K562 (cell line): ENCODE data around the gene CHTF8. TPM values are rescaled to one million over a fixed set of nuclear protein-coding genes. Genes with fewer than 3 reads are reported as not detected.

Source experiments
- ATAC-seq: fragments of 200-7000 bp; cut with Tn5 transposase; 3 replicates; pipeline ENCODE4 v1.9.1; 2020; ENCODE audit warnings: moderate library complexity
- BruUV-seq: library from RNA; stranded (reverse); fragments of 400-500 nt; replicated peaks from 2 replicates; lab custom pipeline; 2021; lab: Mats Ljungman, UMichigan
- CTCF ChIA-PET: fragments of 300-600 bp; formaldehyde crosslinking; extraction: SDS; loops from one replicate; lab custom pipeline; 2021; ENCODE audit warnings: low intra/inter-chr PET ratio; lab: Yijun Ruan, JAX
- POLR2A ChIA-PET: fragments of 300-600, 350-650 bp; sonication (Branson Sonifier 250); formaldehyde crosslinking; extraction: SDS; loops from one replicate; lab custom pipeline; 2021; ENCODE audit warnings: antibody characterized with exemption, inconsistent platforms; lab: Yijun Ruan, JAX
- DNase-seq, 4 experiments: peaks; one replicate each; pipeline versions ENCODE4 v3.0.0 to v3.0.0-alpha.2; 2011 to 2018; ENCODE audit warnings: low spot score in 3 of 4, mixed read lengths in 3 of 4; ENCODE audit errors: extremely low read depth in 1 of 4
- FAIRE-seq: peaks from 2 replicates; lab custom pipeline; 2011; peaks lifted over from hg19 to GRCh38; lab: Jason Lieb, UNC
- H2AFZ ChIP-seq: 2 replicates; pipeline ENCODE4 v1.6.0; 2011; ENCODE audit warnings: low read depth, low read length, control low read depth, inconsistent platforms
- H3K27ac ChIP-seq: fragments of 200-600 bp; 3 replicates; pipeline ENCODE4 v1.8.0; 2011; ENCODE audit warnings: low read depth, mild to moderate bottlenecking, control low read depth, inconsistent platforms, low read length, moderate library complexity, mixed read lengths; ENCODE audit errors: extremely low read depth
- H3K27me3 ChIP-seq, 2 experiments: fragments of 300-600 bp in 1 of 2; 2 replicates in 1 of 2; 3 replicates in 1 of 2; pipeline versions ENCODE4 v1.6.0 to v1.8.0; 2011; ENCODE audit warnings: inconsistent platforms in 2 of 2, low read length in 2 of 2, mild to moderate bottlenecking in 1 of 2, mixed read lengths in 1 of 2, moderate library complexity in 1 of 2; ENCODE audit not compliant: control insufficient read depth in 2 of 2, insufficient read depth in 2 of 2
- H3K36me3 ChIP-seq: fragments of 300-600 bp; 3 replicates; pipeline ENCODE4 v1.8.0; 2011; ENCODE audit warnings: mild to moderate bottlenecking, low read length, inconsistent platforms; ENCODE audit not compliant: control insufficient read depth, insufficient read depth
- H3K4me1 ChIP-seq, 2 experiments: fragments of 200-600 bp in 1 of 2; replicated peaks in 1 of 2; 2 replicates in 1 of 2; 3 replicates in 1 of 2; pipeline versions ENCODE4 v1.5.1 to v1.8.0; 2011; ENCODE audit warnings: inconsistent platforms in 2 of 2, low read length in 2 of 2, mild to moderate bottlenecking in 1 of 2, mixed read lengths in 1 of 2, moderate library complexity in 1 of 2; ENCODE audit not compliant: control insufficient read depth in 2 of 2, insufficient read depth in 2 of 2
- H3K4me2 ChIP-seq: 2 replicates; pipeline ENCODE4 v1.6.1; 2011; ENCODE audit warnings: low read length, control low read depth, inconsistent platforms, mixed read lengths; ENCODE audit not compliant: insufficient read depth
- H3K4me3 ChIP-seq: fragments of 200-600 bp; sonication (generic), shearing (Covaris generic); 2 replicates; pipeline ENCODE4 v1.5.1; 2016; ENCODE audit warnings: control low read depth, inconsistent platforms
- H3K79me2 ChIP-seq: fragments of 200-600 bp; 3 replicates; pipeline ENCODE4 v1.8.0; 2011; ENCODE audit warnings: low read length, inconsistent platforms; ENCODE audit not compliant: control insufficient read depth, insufficient read depth
- H3K9ac ChIP-seq, 2 experiments: 2 replicates each; pipeline versions ENCODE4 v1.6.0 to v1.6.1; 2011; ENCODE audit warnings: low read depth in 2 of 2, low read length in 2 of 2, control low read depth in 1 of 2, inconsistent platforms in 1 of 2, mild to moderate bottlenecking in 1 of 2, mixed read lengths in 1 of 2; ENCODE audit not compliant: insufficient read depth in 1 of 2
- H3K9me1 ChIP-seq: one replicate; pipeline ENCODE4 v1.6.0; 2011; ENCODE audit warnings: inconsistent platforms, mild to moderate bottlenecking, low read length, moderate library complexity; ENCODE audit not compliant: control insufficient read depth, insufficient read depth
- H3K9me3 ChIP-seq: replicated peaks from 2 replicates; pipeline ENCODE4 v1.5.1; 2011; ENCODE audit warnings: low read depth, low read length, inconsistent platforms; ENCODE audit not compliant: control insufficient read depth, insufficient read depth
- H4K20me1 ChIP-seq: replicated peaks from 2 replicates; pipeline ENCODE4 v1.6.1; 2011; ENCODE audit warnings: low read length, inconsistent platforms, mixed read lengths; ENCODE audit not compliant: control insufficient read depth, insufficient read depth
- MAZ ChIP-seq, 2 experiments: fragments of 450-650 bp in 1 of 2; sonication (generic) in 1 of 2; formaldehyde crosslinking; IDR thresholded peaks in 1 of 2; conservative IDR thresholded peaks in 1 of 2; 2 replicates each; pipeline versions ENCODE4 v1.4.0 to v1.5.0; 2020; ENCODE audit warnings: mild to moderate bottlenecking in 1 of 2, missing genetic modification reagents in 1 of 2
- ZNF121 ChIP-seq: sonication (generic); formaldehyde crosslinking; conservative IDR thresholded peaks from 2 replicates; pipeline ENCODE4 v1.8.0; 2022; ENCODE audit warnings: missing genetic modification reagents
- WGBS: fragments of 100-300 bp; shearing (Covaris generic); methylation state at CpG from one replicate; pipeline ENCODE4 v1.1.6; 2016; ENCODE audit warnings: low coverage, mixed read lengths; ENCODE audit not compliant: insufficient coverage; ENCODE audit errors: missing lambda C conversion rate; 5-methylcytosine and 5-hydroxymethylcytosine counted together
- in situ Hi-C: fragments of 300-500 bp; cut with MboI; formaldehyde crosslinking; loops from 4 replicates; pipeline ENCODE4 v1.15.0; 2018; ENCODE audit warnings: inconsistent platforms, mixed read lengths
- intact Hi-C: fragments of 100-400 bp; cut with micrococcal nuclease; formaldehyde crosslinking; loops from 2 replicates; pipeline ENCODE4 v1.14.2; 2022
- polyA plus RNA-seq, 8 experiments: library from polyadenylated mRNA; depleted of rRNA in 4 of 8; stranded (reverse) in 5 of 8; unstranded in 3 of 8; fragments of >200 nt; fragmentation: Nextera tagmentation in 2 of 8; fragmentation: Illumina TruSeq in 1 of 8; extraction: Ambion mirVana in 2 of 8; extraction: Trizol in 1 of 8; gene quantifications; 2 replicates each; pipeline versions ENCODE4 v1.2.1 to v1.2.3, GENCODE V29; 2011 to 2014; ENCODE audit warnings: inconsistent platforms in 1 of 8, missing spikeins in 1 of 8
- total RNA-seq, 7 experiments: library from RNA; depleted of rRNA in 6 of 7; stranded (reverse); fragments of >200 nt in 6 of 7; fragmentation: Illumina TruSeq in 2 of 7; extraction: Trizol in 2 of 7; gene quantifications; 2 replicates each; pipeline versions ENCODE4 v1.2.1 to v1.2.3, GENCODE V29; 2011 to 2021; ENCODE audit warnings: low replicate concordance in 1 of 7

CHTF8 gene
- total and polyA plus RNA-seq, 9 of the 15 experiments (the other 6 are each of a cell fraction or from before 2014, with no cell fraction given) = 20.2 to 199 (median 108) TPM

GRCh38 chr16:69176033-69176800 lies 43.8 kb upstream of the CHTF8 start:
- no TSS peak for BruUV-seq
- ATAC-seq = no peak
- Histone ChIP-seq H4K20me1 (no peaks in the 10 kb centered on the region), H3K4me1 (peaks cover 3 to 19% of the 10 kb centered on the region in 2 experiments), H3K27ac (no peak overlapping the region), H3K4me2 (no peak overlapping the region), H3K36me3 (peaks cover 6% of the 10 kb centered on the region; the same call in 1 of the 3 replicates), H3K4me3 (no peak overlapping the region), H3K9me3 (no peaks in the 10 kb centered on the region), H3K27me3 (no peaks in the 10 kb centered on the region), H2AFZ (no peak overlapping the region), H3K79me2 (no peaks in the 10 kb centered on the region), H3K9me1 (no peaks in the 10 kb centered on the region), H3K9ac (no peak overlapping the region)
- 89% methylated on average over 4 of the region's 4 CpGs for WGBS
- intact Hi-C loops = no loop called here
- POLR2A ChIA-PET = interaction anchor here (1.2 kb wide), 1 partner anchor 12 kb away, joined by 3 read pairs; no protein-coding TSS in a partner anchor
- peak; percentile 61 for FAIRE-seq
- DNase-seq = no peak
- CTCF ChIA-PET = no interaction called here
- TF ChIP-seq ZNF121 (CRISPR knock-in tag) = peak; percentile 78
- TF ChIP-seq MAZ (CRISPR knock-in tag; conservative IDR thresholded peaks at IDR 0.05 in 1 of 2, IDR thresholded peaks at IDR 0.05 in 1 of 2) = no peak
- in situ Hi-C loops = no loop called here
